ENCODE results near the gene EYA2. TPM values are rescaled to one million over a fixed set of nuclear protein-coding genes. Genes with fewer than 3 reads are reported as not detected.

The EYA2 gene
- total and polyA plus RNA-seq, 12 donors = 0.54 to 2.2 (median 1.4) TPM

GRCh38 chr20:46945465-46945864 is 50.8 kb downstream of the EYA2 start:
- TF ChIP-seq POLR2A (IDR thresholded peaks at IDR 0.05) (no peak), CTCF (IDR thresholded peaks at IDR 0.05) (no peak)
- no peak for DNase-seq
- no peaks in the 10 kb centered on the region for H3K4me1 ChIP-seq (replicated peaks in 1 of 2)
- H3K27me3 ChIP-seq = no peaks in the 10 kb centered on the region
- no peak overlapping the region for H3K4me3 ChIP-seq
- H3K9me3 ChIP-seq (replicated peaks in 1 of 3) = no peaks in the 10 kb centered on the region
- no peaks in the 10 kb centered on the region for H3K36me3 ChIP-seq (replicated peaks in 1 of 2)
- intact Hi-C loops (cut with DNase I) = no loop called here
- H3K27ac ChIP-seq = peak overlapping the region in 1 of 5 donors; percentile 34
- 76 to 83% (median 79%) methylated on average over 8 to 9 of the region's 9 CpGs for WGBS, 4 donors

- Histone ChIP-seq H3K27ac (peak overlapping the region in 1 of 5 donors; percentile 34), H3K9me3 (replicated peaks in 1 of 3) (no peaks in the 10 kb centered on the region), H3K4me3 (no peak overlapping the region), H3K27me3 (no peaks in the 10 kb centered on the region), H3K4me1 (replicated peaks in 1 of 2) (no peaks in the 10 kb centered on the region), H3K36me3 (replicated peaks in 1 of 2) (no peaks in the 10 kb centered on the region)
- intact Hi-C loops (cut with DNase I) = no loop called here
- WGBS, 4 donors = 71 to 78% (median 77%) methylated on average over 7 of the region's 7 CpGs
- no peak for DNase-seq
- no peak for TF ChIP-seq POLR2A (IDR thresholded peaks at IDR 0.05)
- no peak for TF ChIP-seq CTCF (IDR thresholded peaks at IDR 0.05)
Measured at GRCh38 chr20:46946181-46946624, 51.6 kb downstream of the EYA2 start.

- H3K9me3 ChIP-seq (replicated peaks in 1 of 3) = no peaks in the 10 kb centered on the region
- WGBS, 4 donors = 68 to 79% (median 70%) methylated on average over 3 of the region's 3 CpGs
- H3K27ac ChIP-seq = peak overlapping the region in 1 of 5 donors; percentile 22
- no peaks in the 10 kb centered on the region for H3K27me3 ChIP-seq
- no peaks in the 10 kb centered on the region for H3K4me1 ChIP-seq (replicated peaks in 1 of 2)
- TF ChIP-seq POLR2A (IDR thresholded peaks at IDR 0.05) (no peak), CTCF (IDR thresholded peaks at IDR 0.05) (no peak)
- intact Hi-C loops (cut with DNase I) = no loop called here
- H3K36me3 ChIP-seq (replicated peaks in 1 of 2) = no peaks in the 10 kb centered on the region
- no peak overlapping the region for H3K4me3 ChIP-seq
- no peak for DNase-seq
Measured at GRCh38 chr20:46946796-46947195, 52.2 kb downstream of the EYA2 start.

GRCh38 chr20:46948081-46948480 is 53.4 kb downstream of the EYA2 start:
- Histone ChIP-seq H3K4me1 (replicated peaks in 1 of 2) (no peaks in the 10 kb centered on the region), H3K9me3 (replicated peaks in 1 of 3) (no peaks in the 10 kb centered on the region), H3K36me3 (replicated peaks in 1 of 2) (no peaks in the 10 kb centered on the region), H3K4me3 (no peak overlapping the region), H3K27me3 (no peaks in the 10 kb centered on the region), H3K27ac (no peak overlapping the region)
- TF ChIP-seq POLR2A (IDR thresholded peaks at IDR 0.05) (no peak), CTCF (IDR thresholded peaks at IDR 0.05) (no peak)
- no peak for DNase-seq
- intact Hi-C loops (cut with DNase I) = no loop called here
- 69 to 91% (median 75%) methylated on average over 3 of the region's 3 CpGs for WGBS, 4 donors

Data from adrenal gland (tissue), 12 donors.